ENCODE measurements around the gene TMPRSS13.

DNA sequence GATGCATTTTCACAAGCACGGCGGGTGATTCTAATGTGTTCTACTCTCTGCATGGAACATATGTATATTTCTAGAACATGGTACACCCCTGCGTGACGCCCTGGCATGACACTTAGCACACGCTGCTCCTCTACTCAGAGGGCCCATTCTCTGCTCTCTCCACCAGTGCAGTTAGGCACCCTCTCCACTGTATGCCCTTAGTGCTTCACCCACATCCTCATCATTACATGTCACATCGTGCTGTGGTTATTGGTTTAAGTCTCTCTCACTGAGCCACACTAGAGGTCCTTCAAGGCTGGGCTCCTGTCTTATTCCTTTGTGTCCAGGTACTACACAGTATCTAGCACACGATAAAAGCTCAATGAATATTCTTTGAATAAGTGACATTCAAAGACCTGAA lies 16.7 kb downstream of the TMPRSS13 start:
- no peak for TF ChIP-seq EZH2phosphoT487 (IDR thresholded peaks at IDR 0.05; ENCODE audit: insufficient read depth, low read depth)
- no peak for TF ChIP-seq EZH2 (IDR thresholded peaks at IDR 0.05; ENCODE audit: insufficient read depth, poor library complexity, severe bottlenecking)
